ENCODE measurements around the gene RAB13. TPM values are rescaled to one million over a fixed set of nuclear protein-coding genes. Genes with fewer than 3 reads are reported as not detected.

The RAB13 gene
- total and polyA plus RNA-seq, 12 donors, result 22.9 to 328 (median 124) TPM

- H3K27ac ChIP-seq, result peak overlapping the region; percentile 82 to 100 (median 94)
- H3K4me3 ChIP-seq, result peak overlapping the region in 2 of 4 donors; percentile 8 to 98
- H3K27me3 ChIP-seq, result no peaks in the 10 kb centered on the region
- H3K36me3 ChIP-seq (replicated peaks in 1 of 2), result peaks cover 0 to 52% of the 10 kb centered on the region in 2 donors
- TF ChIP-seq POLR2A (IDR thresholded peaks at IDR 0.05), result no peak
- TF ChIP-seq, protein P1, sequence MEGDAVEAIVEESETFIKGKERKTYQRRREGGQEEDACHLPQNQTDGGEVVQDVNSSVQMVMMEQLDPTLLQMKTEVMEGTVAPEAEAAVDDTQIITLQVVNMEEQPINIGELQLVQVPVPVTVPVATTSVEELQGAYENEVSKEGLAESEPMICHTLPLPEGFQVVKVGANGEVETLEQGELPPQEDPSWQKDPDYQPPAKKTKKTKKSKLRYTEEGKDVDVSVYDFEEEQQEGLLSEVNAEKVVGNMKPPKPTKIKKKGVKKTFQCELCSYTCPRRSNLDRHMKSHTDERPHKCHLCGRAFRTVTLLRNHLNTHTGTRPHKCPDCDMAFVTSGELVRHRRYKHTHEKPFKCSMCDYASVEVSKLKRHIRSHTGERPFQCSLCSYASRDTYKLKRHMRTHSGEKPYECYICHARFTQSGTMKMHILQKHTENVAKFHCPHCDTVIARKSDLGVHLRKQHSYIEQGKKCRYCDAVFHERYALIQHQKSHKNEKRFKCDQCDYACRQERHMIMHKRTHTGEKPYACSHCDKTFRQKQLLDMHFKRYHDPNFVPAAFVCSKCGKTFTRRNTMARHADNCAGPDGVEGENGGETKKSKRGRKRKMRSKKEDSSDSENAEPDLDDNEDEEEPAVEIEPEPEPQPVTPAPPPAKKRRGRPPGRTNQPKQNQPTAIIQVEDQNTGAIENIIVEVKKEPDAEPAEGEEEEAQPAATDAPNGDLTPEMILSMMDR (IDR thresholded peaks at IDR 0.05), result no peak
- no peak for DNase-seq
- H3K4me1 ChIP-seq (replicated peaks in 1 of 2), result peaks cover 0 to 7% of the 10 kb centered on the region in 2 donors
- H3K9me3 ChIP-seq (replicated peaks in 1 of 3), result no peaks in the 10 kb centered on the region
- intact Hi-C loops (cut with DNase I), result loop anchor here (10.0 kb wide), 1 partner anchor 150 kb away; no protein-coding TSS in a partner anchor
- 65 to 82% (median 71%) methylated on average over 3 of the region's 3 CpGs for WGBS, 4 donors
Measured at GRCh38 chr1:153944827-153945117, 41.4 kb downstream of the RAB13 start.

- 82 to 84% (median 82%) methylated on average over 13 to 15 of the region's 15 CpGs for WGBS, 4 donors
- Histone ChIP-seq H3K36me3 (replicated peaks in 1 of 2) (peaks cover 0 to 52% of the 10 kb centered on the region in 2 donors), H3K4me3 (peak overlapping the region in 1 of 4 donors; percentile 98), H3K9me3 (replicated peaks in 1 of 3) (no peaks in the 10 kb centered on the region), H3K4me1 (replicated peaks in 1 of 2) (peaks cover 0 to 7% of the 10 kb centered on the region in 2 donors), H3K27me3 (no peaks in the 10 kb centered on the region), H3K27ac (peak overlapping the region in 4 of 5 donors; percentile 92 to 100 (median 96))
- no peak for DNase-seq
- intact Hi-C loops (cut with DNase I), result loop anchor here (10.0 kb wide), 1 partner anchor 149 kb away; no protein-coding TSS in a partner anchor
- TF ChIP-seq POLR2A (IDR thresholded peaks at IDR 0.05), result no peak
- TF ChIP-seq, protein P1 (IDR thresholded peaks at IDR 0.05), result no peak
Measured at GRCh38 chr1:153944005-153944826, 41.9 kb downstream of the RAB13 start.

DNA sequence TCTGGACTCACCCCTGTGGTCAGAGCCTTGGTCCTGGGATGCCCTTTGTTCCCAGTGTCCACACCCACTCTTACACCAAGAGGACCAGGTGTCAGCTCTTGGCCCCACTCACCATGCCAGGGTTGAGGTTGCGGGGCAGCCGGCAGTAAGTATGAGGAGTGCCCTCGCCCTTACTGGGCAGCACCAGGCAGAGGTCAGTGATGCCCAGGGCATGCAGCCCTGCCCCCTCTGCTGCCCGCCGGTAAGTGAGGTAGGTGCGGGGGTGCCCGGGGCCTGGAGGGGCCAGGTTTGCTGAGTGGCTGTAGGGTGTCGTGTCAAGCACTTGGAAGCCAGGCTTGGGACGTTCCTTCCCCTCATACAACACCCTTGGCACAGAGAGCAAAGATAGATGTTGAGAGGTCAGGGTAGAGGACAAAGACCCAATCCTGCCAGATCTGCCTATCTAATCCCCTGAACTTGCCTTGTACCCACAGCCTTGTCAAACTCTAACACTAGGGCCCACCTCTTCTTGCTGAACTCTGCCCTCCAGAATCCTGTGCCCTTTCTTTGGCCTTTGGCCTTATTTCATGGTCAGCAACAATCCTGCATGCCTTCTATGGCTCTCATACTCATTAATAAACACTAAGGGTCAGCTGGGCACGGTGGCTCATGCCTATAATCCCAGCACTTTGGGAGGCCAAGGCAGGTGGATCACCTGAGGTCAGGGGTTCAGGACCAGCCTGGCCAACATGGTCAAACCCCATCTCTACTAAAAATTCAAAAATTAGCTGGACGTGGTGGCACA lies 43.2 kb downstream of the RAB13 start:
- no peak overlapping the region for H3K4me3 ChIP-seq
- H3K9me3 ChIP-seq (replicated peaks in 1 of 3), result no peaks in the 10 kb centered on the region
- WGBS, 4 donors, result 60 to 93% (median 89%) methylated on average over 3 to 11 of the region's 11 CpGs
- no peaks in the 10 kb centered on the region for H3K27me3 ChIP-seq
- H3K36me3 ChIP-seq (replicated peaks in 1 of 2), result peaks cover 0 to 40% of the 10 kb centered on the region in 2 donors
- no peak for DNase-seq
- no peak for TF ChIP-seq POLR2A (IDR thresholded peaks at IDR 0.05)
- TF ChIP-seq, protein P1 (IDR thresholded peaks at IDR 0.05), result no peak
- H3K4me1 ChIP-seq (replicated peaks in 1 of 2), result peaks cover 0 to 7% of the 10 kb centered on the region in 2 donors
- intact Hi-C loops (cut with DNase I), result loop anchor here (10.0 kb wide), 1 partner anchor 148 kb away; no protein-coding TSS in a partner anchor
- H3K27ac ChIP-seq, result no peak overlapping the region
